Measurements from ENCODE around the gene HADHB. TPM values are rescaled to one million over a fixed set of nuclear protein-coding genes. Genes with fewer than 3 reads are reported as not detected.

The HADHB gene
- 41.3 and 44.2 TPM in 2 replicates for total RNA-seq (2021)
- long read RNA-seq, transcript HADHB-208 (15 exons, 2,142 nt) = minor isoform, 6 of 481 reads
- long read RNA-seq, transcript HADHB-201 (16 exons, 2,044 nt) = major isoform, 431 of 481 reads
- long read RNA-seq, partial matches to known transcripts = 12 of 481 reads
- long read RNA-seq, other reads (novel, unspliced or antisense) = 28 of 481 reads

GRCh38 chr2:26244309-26245230 is at the start of gene HADHB, which contains the start of gene HADHA:
Gene HADHB (plus strand): TSS chr2:26244939. CDS start chr2:26254255, 9,316 bp downstream.
Gene HADHA (minus strand): TSS chr2:26244632. CDS start chr2:26244596, 36 bp downstream.
- Mint-ChIP-seq H3K4me1 (peaks cover 29 to 34% of the 10 kb centered on the region in 2 experiments), H3K9me3 (no peaks in the 10 kb centered on the region), H3K36me3 (ENCODE audit: insufficient read depth in 1 of 3, low read depth in 3 of 3) (no peaks in the 10 kb centered on the region), H3K27ac (peak within 1 kb of the TSS; percentile 99 to 100 (median 100)), H3K4me3 (peak within 1 kb of the TSS; percentile 96 to 98), H3K27me3 (ENCODE audit: low read depth) (no peaks in the 10 kb centered on the region)
- Histone ChIP-seq H3K27me3 (ENCODE audit: insufficient read depth, low read length) (no peaks in the 10 kb centered on the region), H2BK20ac (ENCODE audit: low read depth, low read length, poor library complexity, severe bottlenecking) (no peak within 1 kb of the TSS), H3K18ac (ENCODE audit: insufficient read length, low read depth, low read length) (peak within 1 kb of the TSS; percentile 86), H3K23ac (ENCODE audit: insufficient read length, low read depth, low read length) (no peak within 1 kb of the TSS), H3K14ac (ENCODE audit: insufficient read depth, low read length) (peak within 1 kb of the TSS; percentile 82), H2BK12ac (ENCODE audit: insufficient read length, low read depth, low read length) (no peak within 1 kb of the TSS), H4K91ac (ENCODE audit: insufficient read length, low read depth, low read length) (no peak within 1 kb of the TSS), H2BK15ac (ENCODE audit: low read depth, low read length) (no peak within 1 kb of the TSS), H3K4me1 (ENCODE audit: insufficient read depth, low read length) (no peaks in the 10 kb centered on the region), H2AK5ac (ENCODE audit: insufficient read length, low read length) (no peak within 1 kb of the TSS), H3K27ac (ENCODE audit: insufficient read length, low read depth, low read length) (peak within 1 kb of the TSS; percentile 28), H3K9ac (ENCODE audit: extremely low read depth, insufficient read length, low read length) (peak within 1 kb of the TSS; percentile 75), H3K56ac (ENCODE audit: insufficient read length, low read depth, low read length) (no peak within 1 kb of the TSS), H2AFZ (ENCODE audit: low read length) (no peak within 1 kb of the TSS), H4K5ac (ENCODE audit: insufficient read length, low read depth, low read length) (no peak within 1 kb of the TSS), H4K8ac (replicated peaks; ENCODE audit: insufficient read length, low read depth, low read length) (no peak within 1 kb of the TSS), H4K20me1 (ENCODE audit: control insufficient read depth, insufficient read depth, insufficient read length) (peaks cover 2% of the 10 kb centered on the region), H3T11ph (ENCODE audit: low read length) (no peak within 1 kb of the TSS), H3K79me2 (ENCODE audit: insufficient read depth, low read length) (peaks cover 15% of the 10 kb centered on the region; the same call in 1 of the 2 replicates), H3K79me1 (ENCODE audit: insufficient read depth, low read depth, low read length, poor library complexity, severe bottlenecking) (peaks cover under 1% of the 10 kb centered on the region), H3K4me2 (ENCODE audit: insufficient read depth, insufficient read length, low read length) (peak within 1 kb of the TSS; percentile 87), H2BK5ac (ENCODE audit: insufficient read length, low read length) (no peak within 1 kb of the TSS), H2BK120ac (ENCODE audit: low read depth, low read length, poor library complexity, severe bottlenecking) (no peak within 1 kb of the TSS), H3K9me3 (ENCODE audit: control insufficient read depth, low read depth, low read length) (no peaks in the 10 kb centered on the region), H3K23me2 (ENCODE audit: insufficient read length, low read depth, low read length, poor library complexity, severe bottlenecking) (peaks cover 18% of the 10 kb centered on the region), H3K4ac (ENCODE audit: low read depth, low read length) (no peak within 1 kb of the TSS)
- TF ChIP-seq CTCF (conservative IDR thresholded peaks at IDR 0.05) = peak; percentile 28; the same call in 2 of the 3 replicates
- peak; percentile 94 for DNase-seq
- WGBS (ENCODE audit: extremely low coverage, insufficient read length, low lambda C conversion rate) = no CpG with 5 or more reads among the region's 63 CpGs

Data from H9 (cell line).